ENCODE data around the gene SEC31B.

SEC31B gene

DNA sequence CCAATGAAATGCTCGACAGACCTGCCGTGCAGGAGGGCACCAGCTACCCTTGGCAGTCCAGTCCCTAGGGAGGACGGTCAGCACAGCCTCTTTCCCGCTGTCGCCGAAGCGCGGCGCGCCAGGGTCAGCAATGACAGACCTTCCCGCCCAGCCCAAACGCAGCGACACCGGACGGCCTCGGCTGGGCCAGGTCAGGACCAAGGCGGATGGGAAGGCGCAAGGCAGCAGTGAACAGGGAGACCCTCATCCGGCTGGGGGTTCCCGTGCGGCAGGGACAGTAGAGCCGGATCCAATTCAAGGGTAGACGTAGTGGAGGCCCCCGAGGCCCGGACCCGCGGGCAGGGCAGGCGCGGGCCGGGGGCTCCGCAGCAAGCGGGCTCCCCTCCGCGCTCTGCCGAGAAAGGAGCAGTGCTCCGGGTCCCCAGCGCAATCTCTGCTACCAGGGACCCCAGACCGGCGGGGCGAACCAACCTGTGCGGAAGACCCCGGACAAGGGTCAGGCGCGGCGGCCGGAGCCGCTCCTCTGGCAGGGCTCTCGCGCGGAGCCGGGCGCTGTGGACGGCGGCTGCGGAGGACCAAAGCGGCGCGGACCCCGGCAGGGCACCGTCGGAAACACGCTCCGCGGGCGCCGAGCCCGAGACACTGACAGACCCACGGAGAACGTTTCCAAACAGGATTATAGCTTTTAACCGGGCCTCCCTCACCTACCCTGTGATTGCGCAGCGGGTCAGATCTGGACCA is at the start of gene SEC31B:
Gene SEC31B (minus strand): TSS at position 551 of the 741 bp plus-strand sequence. CDS start 2,909 bp downstream, outside the sequence.
- in situ Hi-C loops (cut with HindIII; ENCODE audit: low sequenced_read_pairs), result loop anchor here (10.0 to 25.0 kb wide), 2 partner anchors 85 to 182 kb away; partner anchors contain the start of genes PKD2L1 and SCD

DNA sequence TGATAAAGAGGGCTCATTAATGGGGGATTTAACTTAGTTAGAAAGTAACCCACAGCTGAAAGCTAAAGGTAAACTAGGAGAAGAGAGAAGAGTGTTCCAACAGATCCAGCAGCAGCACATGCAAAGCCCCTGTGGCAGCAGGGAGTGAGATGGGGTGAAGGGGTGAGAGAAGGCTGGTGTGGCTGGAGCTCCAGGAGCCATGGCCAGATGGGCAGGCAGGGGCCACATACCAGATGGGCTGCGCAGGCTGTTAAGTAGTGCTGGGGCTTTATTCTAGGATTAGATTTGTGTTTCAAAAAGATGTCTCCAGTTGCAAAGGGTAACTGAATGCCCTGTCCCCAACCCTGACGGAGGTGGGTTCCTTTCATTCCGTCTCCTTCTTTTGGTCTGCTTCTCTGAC is 49.3 kb upstream of the SEC31B start:
- in situ Hi-C loops (cut with HindIII; ENCODE audit: low sequenced_read_pairs), result no loop called here

GRCh38 chr10:100567826-100568225 is 48.2 kb upstream of the SEC31B start:
- in situ Hi-C loops (cut with HindIII; ENCODE audit: low sequenced_read_pairs), result no loop called here

DNA sequence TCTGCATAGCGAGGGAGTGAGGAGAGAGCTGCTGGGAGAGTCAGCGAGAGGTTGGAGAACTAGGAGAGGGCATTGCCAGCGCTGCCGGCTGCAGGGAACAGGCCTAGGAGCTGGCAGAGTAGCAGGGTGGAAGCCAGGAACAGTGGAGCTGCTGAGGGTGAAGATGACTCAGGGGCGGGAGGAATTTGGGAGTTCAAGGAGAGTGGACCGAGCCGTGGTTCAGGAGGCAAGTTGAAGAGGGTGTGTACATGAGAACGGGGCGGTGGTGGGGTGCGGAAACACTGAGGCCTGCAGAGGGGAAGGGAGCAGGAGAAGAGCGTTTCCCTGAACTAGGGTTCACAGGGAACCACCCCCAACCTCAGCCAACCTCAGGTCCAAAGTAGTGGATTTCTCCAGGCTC is 47.6 kb upstream of the SEC31B start:
- in situ Hi-C loops (cut with HindIII; ENCODE audit: low sequenced_read_pairs), result no loop called here

DNA sequence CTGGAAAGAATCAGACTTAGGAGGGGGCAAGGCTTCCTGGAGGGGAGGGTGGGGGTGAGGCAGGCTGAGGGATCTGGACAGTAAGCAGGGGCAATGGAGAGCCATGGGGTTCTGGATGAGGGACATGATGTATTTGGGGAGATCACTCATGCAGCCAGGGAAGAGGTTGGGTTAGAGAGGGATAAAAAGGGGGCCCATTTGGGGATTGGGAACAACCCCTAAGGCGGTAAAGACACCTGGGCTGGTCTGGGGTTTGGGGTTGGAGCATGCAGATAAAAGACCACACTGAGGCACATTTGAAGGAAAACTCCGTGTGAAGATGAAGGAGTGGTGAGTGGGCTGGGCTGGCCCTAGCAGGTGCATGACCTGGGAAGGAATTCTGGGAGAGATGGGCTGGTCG is 46.9 kb upstream of the SEC31B start:
- in situ Hi-C loops (cut with HindIII; ENCODE audit: low sequenced_read_pairs), result no loop called here

- in situ Hi-C loops (cut with HindIII; ENCODE audit: low sequenced_read_pairs), result no loop called here
These were observed 45.7 kb upstream of the SEC31B start for GRCh38 chr10:100565206-100565985.

GRCh38 chr10:100562008-100562672 is 42.5 kb upstream of the SEC31B start:
- in situ Hi-C loops (cut with HindIII; ENCODE audit: low sequenced_read_pairs), result no loop called here

GRCh38 chr10:100561005-100561404 is 41.3 kb upstream of the SEC31B start:
- in situ Hi-C loops (cut with HindIII; ENCODE audit: low sequenced_read_pairs), result no loop called here

GRCh38 chr10:100560248-100560647 is 40.6 kb upstream of the SEC31B start:
- in situ Hi-C loops (cut with HindIII; ENCODE audit: low sequenced_read_pairs), result no loop called here

GRCh38 chr10:100554902-100555301 is 35.2 kb upstream of the SEC31B start:
- in situ Hi-C loops (cut with HindIII; ENCODE audit: low sequenced_read_pairs), result loop anchor here (5.0 kb wide), 1 partner anchor 322 kb away; no protein-coding TSS in a partner anchor

- in situ Hi-C loops (cut with HindIII; ENCODE audit: low sequenced_read_pairs), result no loop called here
These were observed 34.3 kb upstream of the SEC31B start for GRCh38 chr10:100553929-100554328.

GRCh38 chr10:100551738-100552137 is 32.1 kb upstream of the SEC31B start:
- in situ Hi-C loops (cut with HindIII; ENCODE audit: low sequenced_read_pairs), result no loop called here

DNA sequence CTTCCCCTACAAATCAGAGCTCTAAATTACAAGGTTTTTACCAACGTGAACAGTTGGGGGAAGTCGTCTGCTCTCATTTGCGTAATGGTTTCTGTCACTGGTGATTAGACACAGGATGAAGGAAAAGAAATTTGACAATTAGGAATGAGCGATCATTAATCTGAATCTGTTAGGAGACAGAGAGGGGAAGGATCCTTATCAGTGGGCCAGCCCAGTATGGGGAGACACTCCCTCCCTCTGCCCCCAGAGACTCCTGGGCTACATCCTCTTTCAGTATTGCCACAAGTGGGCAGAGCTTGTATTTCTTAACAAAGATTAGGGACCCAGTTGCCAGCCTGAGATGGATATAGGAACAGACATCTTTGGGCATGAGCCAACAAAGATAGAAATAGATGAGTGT is 31.5 kb upstream of the SEC31B start:
- in situ Hi-C loops (cut with HindIII; ENCODE audit: low sequenced_read_pairs), result no loop called here

DNA sequence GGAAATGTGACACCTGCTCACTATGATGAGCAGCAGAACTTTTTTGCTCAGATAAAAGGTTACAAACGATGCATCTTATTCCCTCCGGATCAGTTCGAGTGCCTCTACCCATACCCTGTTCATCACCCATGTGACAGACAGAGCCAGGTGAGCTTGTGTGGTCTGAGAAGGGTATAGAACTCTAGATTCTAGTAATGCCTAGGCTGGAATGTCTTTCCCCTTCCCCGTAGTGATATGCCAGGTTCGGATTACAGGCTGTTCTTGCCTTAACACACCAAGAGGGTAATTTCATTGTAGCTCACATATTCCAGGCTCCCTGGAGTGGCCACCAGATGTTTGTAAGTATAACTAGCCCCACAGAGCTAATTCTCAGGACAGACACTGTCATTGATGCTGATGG is 25.3 kb upstream of the SEC31B start:
- in situ Hi-C loops (cut with HindIII; ENCODE audit: low sequenced_read_pairs), result no loop called here

DNA sequence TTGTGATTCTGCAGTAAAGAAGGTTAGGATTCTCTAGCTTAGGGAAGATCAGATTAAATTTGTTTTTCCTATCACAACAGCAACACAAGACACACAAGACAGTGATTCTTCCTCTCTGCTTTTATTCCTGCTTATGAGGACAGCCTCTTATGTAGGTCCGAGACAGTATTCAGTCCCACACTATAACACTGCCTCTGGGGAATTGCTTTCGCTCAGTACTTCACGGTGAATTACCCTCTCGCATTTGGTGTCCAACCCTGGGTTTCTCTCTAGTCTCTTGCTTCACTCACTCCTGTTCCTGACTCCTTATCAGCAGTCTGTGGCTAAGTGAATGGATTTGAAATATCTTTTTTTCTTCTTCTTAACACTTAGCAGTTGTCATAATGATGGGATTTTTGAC is 17.8 kb upstream of the SEC31B start:
- in situ Hi-C loops (cut with HindIII; ENCODE audit: low sequenced_read_pairs), result no loop called here

DNA sequence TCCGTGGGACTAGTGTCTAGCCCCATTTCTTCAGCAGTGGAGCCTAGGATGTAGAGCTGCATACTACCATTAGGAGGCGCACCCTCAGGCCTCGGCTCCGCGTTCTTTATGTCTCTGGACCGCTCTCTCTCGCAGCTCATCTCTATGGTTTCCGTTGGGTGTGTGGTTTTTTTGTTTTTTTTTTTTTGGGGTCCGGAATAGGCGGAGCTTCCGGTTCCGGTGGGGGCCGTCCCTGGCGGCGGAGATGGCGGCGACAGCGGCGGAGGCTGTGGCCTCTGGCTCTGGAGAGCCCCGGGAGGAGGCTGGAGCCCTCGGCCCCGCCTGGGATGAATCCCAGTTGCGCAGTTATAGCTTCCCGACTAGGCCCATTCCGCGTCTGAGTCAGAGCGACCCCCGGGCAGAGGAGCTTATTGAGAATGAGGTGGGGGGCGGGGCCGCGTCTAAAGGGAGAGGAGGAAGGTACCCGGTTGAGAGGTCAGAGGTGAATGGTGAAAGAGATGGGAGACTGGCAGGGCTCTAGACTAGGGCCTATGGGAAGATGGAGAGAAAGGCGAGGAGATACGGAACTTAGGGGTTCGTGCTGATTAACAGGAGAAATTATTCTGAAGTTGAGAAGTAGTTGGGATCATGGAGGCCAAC is 16.2 kb upstream of the SEC31B start, which contains the start of gene HIF1AN:
Gene HIF1AN (plus strand): TSS at position 229 of the 639 bp plus-strand sequence. CDS start 16 bp downstream, at position 245.
- in situ Hi-C loops (cut with HindIII; ENCODE audit: low sequenced_read_pairs), result no loop called here

- in situ Hi-C loops (cut with HindIII; ENCODE audit: low sequenced_read_pairs), result no loop called here
These were observed 15.7 kb upstream of the SEC31B start for GRCh38 chr10:100535338-100535714.

- in situ Hi-C loops (cut with HindIII; ENCODE audit: low sequenced_read_pairs), result no loop called here
These were observed 15.1 kb upstream of the SEC31B start for GRCh38 chr10:100534726-100535125.

DNA sequence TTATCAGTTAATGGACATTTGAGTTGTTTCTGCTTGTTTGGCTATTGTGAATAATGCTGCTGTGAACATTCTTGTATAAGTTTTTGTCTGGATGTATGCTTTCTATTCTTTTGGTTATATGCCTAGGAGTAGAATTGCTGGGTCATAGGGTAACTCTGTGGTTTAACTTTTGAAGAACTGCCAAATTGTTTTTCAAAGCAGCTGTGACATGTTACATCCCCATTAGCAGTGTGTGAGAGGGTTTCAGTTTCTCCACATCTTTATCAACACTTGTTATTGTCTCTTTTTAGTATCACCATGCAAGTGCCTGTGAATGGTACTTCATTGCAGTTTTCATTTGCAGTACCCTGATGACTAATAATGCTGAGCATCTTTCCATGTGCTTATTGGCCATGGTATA is 12.1 kb upstream of the SEC31B start:
- in situ Hi-C loops (cut with HindIII; ENCODE audit: low sequenced_read_pairs), result no loop called here

GRCh38 chr10:100529475-100530298 is 10.0 kb upstream of the SEC31B start, which contains the start of gene NDUFB8:
Gene NDUFB8 (minus strand): TSS chr10:100529871. CDS start chr10:100529851, 20 bp downstream.
- in situ Hi-C loops (cut with HindIII; ENCODE audit: low sequenced_read_pairs), result loop anchor here (10.0 kb wide), 1 partner anchor 95 kb away; no protein-coding TSS in a partner anchor

All from endothelial cell of hepatic sinusoid (primary cell).